ENCODE results near the gene GNAO1.

Gene GNAO1

DNA sequence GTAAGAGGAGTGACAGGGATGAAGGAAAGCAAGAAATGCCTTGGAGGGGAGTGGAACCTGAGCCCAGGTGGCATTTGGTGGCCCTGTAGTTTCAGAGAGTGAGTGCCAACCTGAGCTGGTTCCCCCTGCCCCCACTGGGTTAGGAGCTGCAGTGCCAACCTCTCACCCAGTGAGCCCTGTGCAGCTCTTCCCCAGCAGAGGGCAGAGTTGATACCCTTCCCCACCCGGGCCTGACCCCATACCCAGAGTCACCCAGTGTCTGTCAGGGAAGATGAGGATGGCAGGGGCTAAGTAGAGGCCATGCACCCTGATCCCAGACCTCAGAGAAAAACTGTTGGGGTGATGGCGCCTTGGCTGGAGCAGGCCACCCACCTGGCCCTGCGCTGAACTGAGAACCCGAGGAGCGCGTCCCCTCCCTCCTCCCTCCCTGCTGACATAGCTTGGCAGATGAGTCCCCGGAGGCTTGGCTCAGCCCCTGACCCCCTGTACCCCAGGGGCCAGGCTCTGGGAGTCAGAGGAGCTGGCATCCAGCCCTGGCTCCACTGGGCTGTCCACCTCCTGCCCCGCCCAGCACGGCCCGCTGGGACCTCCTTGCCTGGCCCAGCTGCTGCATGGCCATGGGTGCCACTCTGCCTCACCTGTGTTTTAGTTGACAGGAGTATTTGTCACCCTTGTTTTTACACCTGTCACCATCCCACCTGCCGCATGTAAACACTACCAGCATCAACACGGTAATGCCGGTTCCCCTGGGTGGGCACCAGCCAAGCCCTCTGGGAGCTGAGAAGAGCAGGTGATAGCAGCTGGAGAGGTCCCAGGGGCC, 120.1 kb downstream of the GNAO1 start:
- TF ChIP-seq SP1 (IDR thresholded peaks at IDR 0.05): no peak
- TF ChIP-seq, protein P1, sequence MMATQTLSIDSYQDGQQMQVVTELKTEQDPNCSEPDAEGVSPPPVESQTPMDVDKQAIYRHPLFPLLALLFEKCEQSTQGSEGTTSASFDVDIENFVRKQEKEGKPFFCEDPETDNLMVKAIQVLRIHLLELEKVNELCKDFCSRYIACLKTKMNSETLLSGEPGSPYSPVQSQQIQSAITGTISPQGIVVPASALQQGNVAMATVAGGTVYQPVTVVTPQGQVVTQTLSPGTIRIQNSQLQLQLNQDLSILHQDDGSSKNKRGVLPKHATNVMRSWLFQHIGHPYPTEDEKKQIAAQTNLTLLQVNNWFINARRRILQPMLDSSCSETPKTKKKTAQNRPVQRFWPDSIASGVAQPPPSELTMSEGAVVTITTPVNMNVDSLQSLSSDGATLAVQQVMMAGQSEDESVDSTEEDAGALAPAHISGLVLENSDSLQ (IDR thresholded peaks at IDR 0.05): no peak
- CTCF ChIA-PET: interaction anchor here (0.7 kb wide), 1 partner anchor 33 kb away, joined by 3 read pairs; no protein-coding TSS in a partner anchor
- DNase-seq (ENCODE audit: extremely low spot score): no peak
- POLR2A ChIA-PET: no interaction called here

DNA sequence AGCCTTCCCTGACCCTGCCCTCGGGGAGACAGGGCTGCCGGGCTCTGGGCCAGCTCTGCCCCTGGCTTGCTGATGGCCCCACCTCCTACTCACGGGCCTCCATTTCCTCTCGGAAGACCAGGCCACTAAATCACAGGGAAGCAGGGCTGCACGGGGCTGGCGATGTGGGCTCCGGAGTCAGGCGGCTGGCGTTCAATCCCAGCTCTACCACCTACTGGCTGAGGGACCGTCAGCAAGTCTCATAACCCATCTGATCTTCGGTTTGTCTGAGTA, 120.7 kb downstream of the GNAO1 start:
- TF ChIP-seq, protein P1 (IDR thresholded peaks at IDR 0.05): no peak
- TF ChIP-seq ARNT (IDR thresholded peaks at IDR 0.05) (no peak), ZNF384 (IDR thresholded peaks at IDR 0.05) (no peak), SUZ12 (IDR thresholded peaks at IDR 0.05) (no peak), SP1 (IDR thresholded peaks at IDR 0.05) (no peak), L3MBTL2 (conservative IDR thresholded peaks at IDR 0.05) (no peak), FOXM1 (IDR thresholded peaks at IDR 0.05; ENCODE audit: borderline replicate concordance) (no peak), BHLHE40 (IDR thresholded peaks at IDR 0.05; ENCODE audit: borderline replicate concordance) (no peak), LEF1 (IDR thresholded peaks at IDR 0.05; ENCODE audit: borderline replicate concordance) (no peak), NFRKB (IDR thresholded peaks at IDR 0.05) (no peak), FOXA1 (IDR thresholded peaks at IDR 0.05) (no peak)
- POLR2A ChIA-PET: no interaction called here
- CTCF ChIA-PET: interaction anchor here (0.7 kb wide), 1 partner anchor 34 kb away, joined by 3 read pairs; no protein-coding TSS in a partner anchor
- DNase-seq (ENCODE audit: extremely low spot score): no peak

DNA sequence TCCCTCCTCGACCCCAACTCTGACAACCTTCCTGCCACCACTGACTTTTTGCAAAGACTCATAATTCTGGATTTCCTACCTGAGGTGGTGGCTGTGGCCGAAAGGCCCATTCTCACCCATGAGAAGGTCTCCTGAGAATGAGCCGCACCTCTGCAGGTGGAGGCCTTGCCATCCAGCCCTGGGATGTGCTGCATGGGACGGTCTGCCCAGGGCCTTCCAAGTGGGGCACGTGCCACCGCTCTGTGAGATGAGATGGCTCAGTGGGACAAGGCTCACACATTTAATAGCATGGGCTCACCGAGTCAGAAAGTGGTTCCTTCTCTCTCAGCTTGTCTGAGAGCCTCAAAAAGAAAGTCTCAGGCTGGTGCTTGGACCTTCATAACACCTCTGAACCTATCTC, 121.3 kb downstream of the GNAO1 start:
- ChIA-PET POLR2A (no interaction called here), CTCF (no interaction called here)
- TF ChIP-seq FOXK2 (IDR thresholded peaks at IDR 0.05) (no peak), L3MBTL2 (conservative IDR thresholded peaks at IDR 0.05) (no peak), BHLHE40 (IDR thresholded peaks at IDR 0.05; ENCODE audit: borderline replicate concordance) (no peak), ARNT (IDR thresholded peaks at IDR 0.05) (no peak), SP1 (IDR thresholded peaks at IDR 0.05) (no peak), FOXA1 (IDR thresholded peaks at IDR 0.05) (no peak), CTBP1 (IDR thresholded peaks at IDR 0.05; ENCODE audit: borderline replicate concordance) (no peak), TARDBP (IDR thresholded peaks at IDR 0.05) (no peak), LEF1 (IDR thresholded peaks at IDR 0.05; ENCODE audit: borderline replicate concordance) (no peak), FOXM1 (IDR thresholded peaks at IDR 0.05; ENCODE audit: borderline replicate concordance) (no peak), HDGF (IDR thresholded peaks at IDR 0.05; ENCODE audit: borderline replicate concordance) (no peak), ZNF384 (IDR thresholded peaks at IDR 0.05) (no peak), NFRKB (IDR thresholded peaks at IDR 0.05) (no peak), ELF4 (IDR thresholded peaks at IDR 0.05) (no peak), SUZ12 (IDR thresholded peaks at IDR 0.05) (no peak)
- TF ChIP-seq, protein P1 (IDR thresholded peaks at IDR 0.05): no peak
- DNase-seq (ENCODE audit: extremely low spot score): no peak

DNA sequence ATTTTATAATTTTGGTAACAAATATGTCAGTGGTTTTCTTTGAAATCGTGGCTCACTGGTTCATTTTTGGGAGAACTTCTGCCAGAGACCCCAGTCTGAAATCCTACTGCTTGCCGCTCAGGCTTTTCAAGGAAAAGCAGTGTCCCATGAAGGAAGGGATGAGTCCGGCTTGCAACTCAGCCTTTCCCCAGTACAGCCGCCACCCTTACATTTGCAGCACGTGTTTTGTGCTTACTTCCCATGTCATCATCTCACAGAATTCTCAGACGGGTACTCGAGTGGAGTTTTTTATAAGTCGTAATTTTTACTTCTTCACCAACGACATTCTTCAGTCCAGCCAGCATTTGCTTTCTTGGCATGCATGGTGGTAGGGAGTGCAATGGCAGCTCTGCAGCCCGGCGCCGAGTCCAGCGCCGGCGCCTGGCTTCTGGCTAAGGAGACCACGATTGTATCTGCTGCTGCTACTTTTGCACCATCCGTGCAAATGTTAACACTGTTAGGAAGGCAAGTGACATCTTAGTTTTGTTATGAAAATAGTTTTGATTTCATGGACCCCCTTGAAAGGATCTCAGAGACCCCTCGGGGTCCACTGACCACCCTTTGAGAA, 123.1 kb downstream of the GNAO1 start:
- ChIA-PET POLR2A (no interaction called here), CTCF (interaction anchor here (0.6 kb wide), 1 partner anchor 611 kb away, joined by 4 read pairs; no protein-coding TSS in a partner anchor)
- no peak for DNase-seq (ENCODE audit: extremely low spot score)
- no peak for TF ChIP-seq ZNF384 (IDR thresholded peaks at IDR 0.05)
- no peak for TF ChIP-seq ARNT (IDR thresholded peaks at IDR 0.05)
- TF ChIP-seq HDGF (IDR thresholded peaks at IDR 0.05; ENCODE audit: borderline replicate concordance): no peak
- TF ChIP-seq FOXM1 (IDR thresholded peaks at IDR 0.05; ENCODE audit: borderline replicate concordance): no peak
- TF ChIP-seq, protein P1 (IDR thresholded peaks at IDR 0.05): no peak
- no peak for TF ChIP-seq BHLHE40 (IDR thresholded peaks at IDR 0.05; ENCODE audit: borderline replicate concordance)
- no peak for TF ChIP-seq NFRKB (IDR thresholded peaks at IDR 0.05)
- TF ChIP-seq FOXA1 (IDR thresholded peaks at IDR 0.05): no peak
- no peak for TF ChIP-seq ELF4 (IDR thresholded peaks at IDR 0.05)
- TF ChIP-seq CTBP1 (IDR thresholded peaks at IDR 0.05; ENCODE audit: borderline replicate concordance): no peak
- TF ChIP-seq SUZ12 (IDR thresholded peaks at IDR 0.05): no peak
- no peak for TF ChIP-seq SP1 (IDR thresholded peaks at IDR 0.05)
- TF ChIP-seq L3MBTL2 (conservative IDR thresholded peaks at IDR 0.05): no peak
- no peak for TF ChIP-seq TARDBP (IDR thresholded peaks at IDR 0.05)
- no peak for TF ChIP-seq LEF1 (IDR thresholded peaks at IDR 0.05; ENCODE audit: borderline replicate concordance)

DNA sequence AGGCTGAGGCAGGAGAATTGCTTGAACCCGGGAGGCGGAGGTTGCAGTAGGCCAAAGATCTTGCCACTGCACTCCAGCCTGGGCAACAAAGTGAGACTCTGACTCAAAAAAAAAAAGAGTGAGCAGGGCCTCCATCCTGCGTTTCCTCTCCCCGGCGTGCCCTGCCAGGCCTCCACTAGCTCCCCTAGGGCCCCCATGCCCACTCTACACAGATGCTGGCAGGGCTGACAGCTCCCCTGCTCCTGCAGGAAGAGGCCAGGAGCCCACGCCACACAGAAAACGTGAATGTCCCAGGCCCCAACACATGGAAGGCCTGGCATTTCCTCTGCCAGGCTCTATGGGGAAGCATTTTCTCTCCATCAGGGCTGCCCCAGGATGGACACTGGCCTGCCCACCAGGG, 124.7 kb downstream of the GNAO1 start:
- POLR2A ChIA-PET: no interaction called here
- DNase-seq (ENCODE audit: extremely low spot score): no peak
- TF ChIP-seq L3MBTL2 (conservative IDR thresholded peaks at IDR 0.05) (no peak), LEF1 (IDR thresholded peaks at IDR 0.05; ENCODE audit: borderline replicate concordance) (no peak), HDGF (IDR thresholded peaks at IDR 0.05; ENCODE audit: borderline replicate concordance) (no peak), ARNT (IDR thresholded peaks at IDR 0.05) (no peak), FOXK2 (IDR thresholded peaks at IDR 0.05) (no peak), FOXM1 (IDR thresholded peaks at IDR 0.05; ENCODE audit: borderline replicate concordance) (no peak), SUZ12 (IDR thresholded peaks at IDR 0.05) (no peak)
- TF ChIP-seq, protein P1 (IDR thresholded peaks at IDR 0.05): no peak
- CTCF ChIA-PET: no interaction called here
